NOMO-1 (cell line): ENCODE measurements around the gene SLC9B1.
"Not testable (repeated sequence)": the region's sequence is repeated elsewhere in the genome, so short reads cannot be mapped to it uniquely, and the experiment has no call there.

Source experiments
- DNase-seq, 2 experiments: peaks; one replicate each; lab custom pipeline; 2025; ENCODE audit not compliant: unreplicated experiment in 2 of 2; lab: John Stamatoyannopoulos, UW

The SLC9B1 gene

DNA sequence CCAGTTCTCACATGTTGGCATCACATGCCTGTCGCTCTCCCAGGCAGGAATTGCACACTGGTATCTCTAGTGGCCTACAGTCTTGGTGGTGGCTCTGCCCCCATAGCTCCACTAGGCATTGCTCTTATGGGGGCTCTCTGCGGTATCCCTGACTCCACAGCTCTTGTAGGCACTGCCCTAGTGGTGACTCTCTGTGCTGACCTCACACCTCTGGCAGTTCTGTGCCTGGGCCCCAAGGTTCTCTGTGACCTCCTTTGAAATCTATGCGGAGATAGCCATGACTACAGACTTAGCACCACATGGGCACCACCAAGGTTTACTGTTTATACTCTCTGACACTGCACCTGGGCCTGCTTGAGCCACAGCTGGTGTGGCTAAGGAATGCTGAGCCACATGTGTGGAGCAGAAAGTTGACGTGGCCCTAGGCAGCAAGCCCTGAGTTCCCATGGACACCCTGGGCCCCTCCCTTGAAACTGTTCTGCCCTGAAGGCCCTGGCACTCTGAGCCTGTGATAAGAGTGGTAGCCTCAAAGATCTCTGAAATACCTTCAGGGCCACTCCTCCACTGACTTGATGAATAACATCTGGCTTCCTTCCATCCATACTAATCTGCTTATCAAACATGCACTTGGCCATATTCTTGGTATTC, 8.0 kb downstream of the SLC9B1 start:
- no peak for DNase-seq

DNA sequence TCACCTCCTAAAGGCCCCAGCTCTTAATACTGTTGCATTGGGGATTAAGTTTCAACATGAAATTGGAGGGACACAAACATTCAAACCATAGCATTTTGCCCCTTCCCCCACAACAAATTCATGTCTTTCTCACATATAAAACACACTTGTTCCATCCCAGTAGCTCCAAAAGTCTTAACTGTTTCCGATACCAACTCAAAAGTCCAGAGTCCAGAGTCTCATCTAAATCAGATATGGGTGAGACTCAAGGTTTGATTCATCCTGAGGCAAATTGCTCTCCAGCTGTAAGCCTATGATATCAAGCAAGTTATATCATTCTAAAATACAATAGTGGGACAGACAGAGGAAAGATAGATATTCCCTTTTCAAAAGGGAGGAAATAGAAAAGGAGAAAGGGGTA, 8.7 kb downstream of the SLC9B1 start:
- DNase-seq: no peak

DNA sequence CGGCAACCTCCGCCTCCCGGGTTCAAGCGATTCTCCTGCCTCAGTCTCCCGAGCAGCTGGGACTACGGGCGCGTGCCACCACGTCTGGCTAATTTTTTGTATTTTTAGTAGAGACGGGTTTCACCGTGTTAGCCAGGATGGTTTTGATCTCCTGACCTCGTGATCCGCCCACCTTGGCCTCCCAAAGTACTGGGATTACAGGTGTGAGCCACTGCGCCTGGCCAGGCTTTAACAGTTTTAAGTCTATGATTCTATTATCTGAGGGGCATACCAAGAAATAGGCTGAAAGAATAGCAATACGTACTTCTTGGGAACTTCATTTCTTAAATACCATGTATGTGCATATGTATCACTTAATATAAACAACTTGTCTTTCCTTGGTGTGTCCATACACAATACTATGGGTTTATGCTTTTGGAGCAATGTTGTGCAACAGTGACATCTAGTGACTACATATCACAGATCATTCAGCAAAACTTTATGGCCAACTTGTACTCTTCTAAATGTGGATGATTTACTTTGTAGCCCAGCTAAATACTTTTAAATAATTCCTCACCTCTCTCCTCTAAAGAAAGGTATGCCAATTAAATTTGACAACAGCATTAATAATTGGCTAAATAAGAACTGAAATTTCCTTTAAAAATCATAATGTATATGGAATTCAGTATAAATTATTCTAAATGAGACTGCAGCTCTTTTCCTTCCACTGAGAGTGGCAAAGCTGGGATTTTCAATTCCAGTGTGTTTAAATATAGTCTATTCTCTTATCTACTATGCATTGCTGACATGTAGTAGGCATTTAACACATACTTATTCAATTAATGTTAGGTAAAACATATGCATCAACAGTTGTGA, 10.4 kb downstream of the SLC9B1 start:
- peak; percentile 23 to 52 for DNase-seq

DNA sequence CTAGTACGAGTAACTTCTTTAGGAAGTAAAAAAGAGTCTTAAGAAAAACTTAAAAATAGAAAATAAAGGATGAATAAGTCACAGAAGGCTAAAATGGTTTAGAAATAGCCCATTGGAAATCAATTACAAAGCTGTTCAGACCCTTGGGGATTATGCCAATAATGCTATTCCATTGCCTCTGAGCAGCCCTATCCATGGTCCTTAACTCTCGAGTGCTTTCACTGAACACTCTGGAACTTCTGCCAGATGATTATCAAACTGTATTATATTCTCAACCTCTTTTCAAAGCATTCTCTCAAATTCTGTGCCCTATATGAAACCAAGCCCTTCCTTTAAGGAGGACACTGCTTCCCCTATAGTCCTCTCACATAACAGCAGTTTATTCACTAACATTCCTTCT, 17.0 kb downstream of the SLC9B1 start:
- no peak for DNase-seq

DNA sequence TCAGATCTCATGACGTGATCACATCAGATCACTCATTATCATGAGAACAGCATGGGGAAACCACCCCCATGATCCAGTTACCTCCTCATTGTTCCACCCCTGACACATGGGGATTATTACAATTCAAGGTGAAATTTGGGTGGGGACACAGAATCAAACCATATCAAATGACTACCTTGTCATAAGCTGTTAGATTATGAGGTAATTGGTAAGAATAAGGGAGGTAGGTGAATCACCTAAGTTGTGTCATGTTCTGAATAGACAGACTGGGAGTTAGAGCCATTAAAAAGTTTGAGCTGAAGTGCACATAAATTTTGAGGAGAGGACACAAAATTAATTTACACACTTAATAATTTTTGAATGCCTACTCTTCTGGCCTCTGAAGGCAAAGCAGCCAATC, 24.7 kb downstream of the SLC9B1 start:
- DNase-seq: no peak

DNA sequence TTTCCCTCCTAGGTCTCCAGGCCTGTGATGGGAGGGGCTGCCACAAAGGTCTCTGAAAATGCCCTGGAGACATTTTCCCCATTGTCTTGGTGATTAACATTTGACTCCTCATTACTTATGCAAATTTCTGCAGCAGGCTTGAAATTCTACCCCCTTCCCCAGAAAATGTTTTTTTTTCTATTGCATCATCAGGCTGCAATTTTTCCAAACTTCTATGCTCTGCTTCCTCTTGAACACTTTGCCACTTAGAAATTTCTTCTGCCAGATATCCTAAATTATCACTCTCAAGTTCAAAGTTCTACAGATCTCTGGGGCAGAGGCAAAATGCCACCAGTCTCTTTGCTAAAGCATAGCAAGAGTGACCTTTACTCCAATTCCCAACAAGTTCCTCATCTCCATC, 25.5 kb downstream of the SLC9B1 start:
- DNase-seq: not testable (repeated sequence)

DNA sequence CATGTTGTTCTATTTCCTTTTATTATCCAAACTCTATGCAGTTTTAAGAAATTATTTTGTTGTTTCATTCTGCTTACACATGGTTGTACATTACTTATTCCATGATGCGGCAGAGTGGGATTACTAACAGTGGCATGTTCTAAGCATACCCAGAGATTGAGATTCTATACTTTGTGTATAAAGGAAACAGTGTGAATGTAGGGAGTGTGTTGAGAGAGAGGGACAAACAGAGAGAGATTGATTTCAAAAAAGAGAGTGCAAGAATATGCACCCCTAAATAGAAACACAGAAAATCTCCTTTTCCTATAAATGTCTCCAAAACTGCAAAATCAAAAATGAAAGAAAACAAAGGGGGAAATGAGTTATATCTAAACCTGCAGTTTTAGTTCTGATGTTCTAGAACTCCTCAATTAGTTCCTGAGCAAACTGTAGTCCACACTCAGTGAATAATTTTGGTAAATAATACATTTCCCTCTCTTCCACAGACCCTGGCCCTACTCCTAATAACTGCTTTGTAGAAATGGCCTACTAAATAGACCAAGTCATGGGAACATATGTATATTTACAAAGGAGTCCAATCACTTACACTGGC, 31.0 kb downstream of the SLC9B1 start:
- DNase-seq: no peak

DNA sequence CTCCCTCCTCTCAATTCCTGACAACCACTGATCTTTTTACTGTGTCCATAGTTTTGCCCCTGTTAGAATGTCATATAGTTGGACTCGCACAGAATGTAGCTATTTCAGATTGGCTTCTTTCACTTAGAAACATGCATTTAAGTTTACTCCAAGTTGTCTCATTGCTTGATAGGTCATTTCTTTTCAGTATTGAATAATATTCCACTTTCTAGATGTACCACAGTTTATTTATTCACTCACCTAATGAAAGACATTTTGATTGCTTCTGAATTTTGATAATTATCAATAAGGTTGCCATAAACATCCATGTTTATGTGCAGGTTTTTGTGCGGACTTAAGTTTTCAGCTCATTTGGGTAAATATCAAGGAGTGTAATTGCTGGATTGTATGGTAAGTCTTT, 38.5 kb downstream of the SLC9B1 start:
- no peak for DNase-seq

DNA sequence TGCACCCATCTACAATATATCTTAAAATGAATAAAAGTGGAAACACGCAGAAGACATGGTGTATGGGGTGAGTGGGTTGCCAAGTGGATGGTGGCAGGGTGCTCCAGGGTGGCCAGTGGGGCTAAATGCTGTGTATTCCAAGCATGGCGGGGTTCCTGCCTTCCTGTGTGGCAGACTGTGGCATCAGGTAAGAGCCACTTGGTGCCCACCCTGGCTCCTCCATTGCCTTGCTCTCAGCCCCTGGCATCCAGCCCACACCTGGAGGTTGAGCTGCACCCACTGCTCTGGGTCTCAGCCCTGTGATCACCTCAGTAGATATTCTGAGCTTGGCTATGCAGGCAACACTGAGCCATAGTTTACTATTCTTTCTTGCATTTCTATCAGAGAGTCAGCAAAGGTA, 57.7 kb downstream of the SLC9B1 start:
- not testable (repeated sequence) for DNase-seq

DNA sequence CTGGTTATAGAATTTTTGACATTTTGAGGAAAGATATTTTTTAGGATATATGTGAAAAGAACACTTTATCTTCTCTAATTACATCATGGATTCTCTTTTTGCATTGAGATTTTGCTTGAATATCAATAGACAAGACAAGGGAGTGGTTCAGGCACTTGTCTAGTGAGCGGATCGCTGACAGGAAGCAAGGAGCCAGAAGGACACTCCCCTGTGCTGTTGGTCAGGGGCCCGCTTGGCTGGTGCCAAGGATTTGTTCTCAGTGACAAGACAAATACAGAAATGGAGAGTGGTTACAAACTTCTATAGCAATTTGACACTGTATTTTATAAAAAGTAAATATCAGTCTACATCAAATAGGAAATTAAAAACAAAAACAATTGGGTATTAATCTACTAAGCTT, 60.0 kb downstream of the SLC9B1 start:
- DNase-seq: no peak

DNA sequence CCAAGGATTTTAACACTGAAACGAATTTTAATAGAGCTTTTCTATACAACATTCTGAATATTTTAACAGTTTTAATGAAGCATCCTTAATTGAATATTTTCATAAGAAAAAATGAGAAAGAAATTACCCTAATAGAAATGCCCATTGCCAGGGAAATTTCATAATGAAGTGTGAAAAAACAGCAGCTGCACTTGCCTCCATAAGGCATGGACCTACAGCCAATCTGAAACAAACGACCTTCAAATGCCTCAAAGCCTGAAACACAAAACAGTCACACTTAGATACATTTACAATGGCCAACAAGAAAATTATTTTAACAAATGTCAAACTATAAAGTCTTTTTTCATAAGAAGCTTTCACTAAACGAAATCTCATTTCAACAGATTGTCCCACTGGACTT, 74.4 kb downstream of the SLC9B1 start:
- DNase-seq: no peak

DNA sequence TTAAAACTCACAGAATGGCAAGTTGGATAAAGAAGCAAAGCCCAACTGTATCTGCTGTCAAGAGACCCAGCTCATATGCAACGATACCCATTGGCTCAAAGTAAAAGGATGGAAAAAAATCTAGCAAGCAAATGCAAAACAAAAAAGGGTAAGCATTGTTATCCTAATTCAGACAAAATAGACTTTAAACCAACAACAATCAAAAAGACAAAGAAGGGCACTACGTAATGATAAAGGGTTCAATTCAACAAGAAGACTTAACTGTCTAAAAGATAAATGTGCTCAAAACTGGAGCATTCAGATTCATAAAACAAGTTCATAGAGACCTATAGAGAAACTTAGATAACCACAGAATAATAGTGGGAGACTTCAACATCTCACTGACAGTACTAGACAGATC, 81.4 kb downstream of the SLC9B1 start:
- DNase-seq: not testable (repeated sequence)

DNA sequence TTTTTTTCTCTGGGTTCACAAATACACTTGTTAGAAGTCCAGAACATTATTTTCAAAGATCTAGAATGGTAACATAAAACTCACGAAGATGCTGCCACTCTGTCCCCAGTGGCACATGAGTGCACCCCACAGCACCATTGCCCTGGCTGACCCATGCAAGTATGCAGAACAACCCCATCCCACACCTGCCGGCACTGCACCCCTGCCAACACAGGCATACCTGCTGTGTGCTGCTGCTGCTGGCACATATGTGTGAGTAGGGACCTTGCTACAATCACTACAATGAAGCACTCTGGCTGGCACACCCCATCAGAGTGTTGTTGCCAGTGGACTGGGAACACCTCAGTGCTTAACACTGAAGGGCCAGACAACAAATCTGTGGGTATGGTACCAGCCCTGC, 83.8 kb downstream of the SLC9B1 start:
- DNase-seq: no peak

DNA sequence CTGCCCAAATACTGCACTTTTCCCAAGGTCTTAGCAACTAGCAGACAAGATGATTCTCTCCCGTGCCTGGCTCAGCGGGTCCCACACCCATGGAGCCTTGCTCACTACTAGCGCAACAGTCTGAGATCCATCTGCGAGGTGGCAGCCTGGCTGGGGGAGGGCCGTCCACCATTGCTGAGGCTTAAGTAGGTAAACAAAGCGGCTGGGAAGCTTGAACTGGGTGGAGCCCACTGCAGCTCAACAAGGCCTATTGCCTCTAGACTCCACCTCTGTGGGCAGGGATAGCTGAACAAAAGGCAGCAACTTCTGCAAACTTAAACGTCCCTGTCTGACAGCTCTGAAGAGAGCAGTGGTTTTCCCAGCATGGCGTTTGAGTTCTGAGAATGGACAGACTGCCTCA, 99.8 kb downstream of the SLC9B1 start:
- not testable (repeated sequence) for DNase-seq

DNA sequence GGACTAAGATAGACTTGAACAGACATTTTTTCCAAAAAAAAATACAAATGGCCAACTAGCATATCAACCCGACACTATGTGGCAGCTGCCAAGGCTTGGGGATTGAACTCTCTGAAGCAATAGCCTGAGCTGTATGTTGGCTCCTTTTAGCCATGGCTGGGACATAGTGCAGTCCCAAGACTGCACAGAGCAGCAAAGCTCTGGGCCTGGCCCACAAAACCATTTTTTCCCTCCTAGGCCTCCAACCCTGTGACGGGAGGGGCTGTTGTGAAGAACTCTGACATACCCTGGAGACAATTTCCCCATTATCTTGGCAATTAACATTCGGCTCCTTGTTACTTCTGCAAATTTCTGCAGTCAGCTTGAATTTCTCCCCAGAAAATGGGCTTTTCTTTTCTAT, 100.6 kb downstream of the SLC9B1 start:
- DNase-seq: no peak

DNA sequence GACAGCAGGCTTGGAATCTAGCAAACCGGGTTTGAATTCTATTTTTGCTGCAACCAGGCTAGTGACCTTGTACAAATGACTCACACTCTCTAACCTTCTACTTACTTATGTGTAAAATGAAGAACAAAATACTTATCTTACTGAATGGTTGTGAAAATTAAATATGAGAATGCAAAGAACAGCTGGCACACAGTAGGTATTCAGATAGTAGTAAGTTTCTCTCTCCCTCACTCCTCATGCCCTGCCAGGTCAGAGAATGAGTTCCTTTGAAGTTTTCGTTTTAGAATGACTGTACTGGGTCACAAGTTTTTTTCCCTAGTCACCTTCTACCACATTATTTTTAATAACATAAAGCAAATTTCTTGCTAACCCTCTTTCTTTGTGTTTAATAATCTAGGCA, 117.7 kb downstream of the SLC9B1 start:
- DNase-seq: no peak

DNA sequence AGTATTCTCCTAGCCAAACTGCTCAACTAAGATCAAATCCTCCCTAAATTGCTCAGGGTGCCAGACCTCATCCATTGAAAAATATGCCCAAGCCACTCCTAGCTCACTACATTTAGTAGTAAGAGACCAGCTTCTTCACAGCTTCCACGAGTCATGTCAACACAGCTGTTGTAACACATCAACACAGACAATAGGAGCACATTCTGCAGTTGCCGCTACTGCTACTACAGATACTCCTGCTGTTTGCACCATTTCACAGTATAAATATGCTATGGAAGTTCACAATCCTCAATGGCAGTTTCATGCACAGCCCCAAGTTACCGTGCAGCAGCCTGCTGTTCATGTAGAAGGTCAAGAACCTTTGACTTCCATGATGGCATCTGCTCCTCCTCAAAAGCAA, 121.9 kb downstream of the SLC9B1 start:
- not testable (repeated sequence) for DNase-seq

DNA sequence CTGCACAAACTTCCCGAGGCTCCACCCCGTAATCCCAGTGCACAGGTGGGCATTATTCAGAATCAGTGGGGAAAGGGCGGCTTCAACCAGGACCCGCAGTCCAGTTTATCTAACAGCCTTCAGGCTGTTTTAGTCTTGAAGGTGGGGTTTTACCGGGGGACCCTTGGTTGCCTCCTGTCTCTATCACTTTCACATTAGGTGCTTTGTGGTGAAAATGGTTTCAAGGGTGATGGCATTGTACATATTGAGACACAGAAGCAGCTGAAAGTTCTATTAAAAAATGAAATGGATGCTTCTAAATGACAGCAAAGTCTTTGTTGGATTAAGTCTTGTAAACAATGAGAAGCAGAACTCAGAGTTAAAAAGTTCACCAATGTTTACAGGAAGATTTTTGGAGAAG, 123.0 kb downstream of the SLC9B1 start:
- DNase-seq: not testable (repeated sequence)

DNA sequence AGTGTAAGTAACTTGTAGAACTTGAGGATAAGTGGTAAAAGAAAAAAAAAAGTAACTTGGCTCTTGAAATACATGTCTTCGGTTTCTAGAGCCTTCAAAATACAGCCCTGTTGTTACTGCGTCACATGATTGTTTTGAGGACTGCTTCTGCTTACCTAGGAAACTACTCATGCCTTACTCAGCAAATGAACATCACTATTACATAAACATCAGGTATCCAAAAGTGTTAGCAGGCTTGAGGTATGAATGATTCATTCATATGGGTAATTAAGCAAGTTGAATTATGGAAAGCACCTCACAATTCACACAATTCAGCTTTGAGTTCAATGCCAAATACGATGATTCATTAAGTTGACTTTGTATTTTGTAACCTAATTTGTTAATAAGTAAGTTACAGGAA, 129.6 kb downstream of the SLC9B1 start:
- DNase-seq: not testable (repeated sequence)

DNA sequence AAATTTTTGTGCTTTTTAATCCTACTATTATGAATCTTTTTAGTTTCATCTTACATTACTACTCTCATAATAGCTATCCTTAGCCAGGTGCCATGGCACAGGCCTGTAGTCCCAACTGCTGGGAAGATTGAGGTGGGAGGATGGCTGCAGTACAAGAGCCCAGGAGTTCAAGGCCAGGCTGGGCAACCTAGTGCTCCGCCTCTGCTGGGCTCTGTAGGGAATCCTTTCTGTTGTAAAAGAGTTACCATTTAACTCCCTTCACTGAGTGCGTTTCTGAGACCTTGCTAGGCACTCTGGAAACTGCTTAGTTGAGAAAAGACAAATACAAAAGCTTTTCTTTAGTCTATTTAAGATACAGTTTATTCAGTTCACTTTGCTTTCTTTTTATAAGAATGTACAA, 130.9 kb downstream of the SLC9B1 start:
- not testable (repeated sequence) for DNase-seq

DNA sequence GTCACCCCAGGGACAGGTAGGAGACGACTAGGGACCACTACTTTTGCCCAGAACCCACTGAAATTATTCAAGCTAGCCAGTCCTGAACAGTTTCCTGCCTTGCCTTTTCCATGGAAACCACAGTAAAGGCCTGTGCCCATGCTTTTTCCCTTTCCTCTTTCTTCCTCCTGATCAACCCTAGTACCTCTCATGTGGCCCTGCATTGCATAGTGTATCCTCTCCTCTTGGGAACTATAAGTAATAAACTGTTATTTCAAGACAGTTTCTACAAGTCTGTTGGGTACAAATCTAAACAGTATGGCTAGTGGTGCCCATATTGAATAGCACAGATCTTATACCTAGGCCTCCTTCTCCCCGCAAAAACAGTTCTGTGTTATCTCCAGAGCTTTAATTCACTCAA, 136.2 kb downstream of the SLC9B1 start:
- DNase-seq: no peak

DNA sequence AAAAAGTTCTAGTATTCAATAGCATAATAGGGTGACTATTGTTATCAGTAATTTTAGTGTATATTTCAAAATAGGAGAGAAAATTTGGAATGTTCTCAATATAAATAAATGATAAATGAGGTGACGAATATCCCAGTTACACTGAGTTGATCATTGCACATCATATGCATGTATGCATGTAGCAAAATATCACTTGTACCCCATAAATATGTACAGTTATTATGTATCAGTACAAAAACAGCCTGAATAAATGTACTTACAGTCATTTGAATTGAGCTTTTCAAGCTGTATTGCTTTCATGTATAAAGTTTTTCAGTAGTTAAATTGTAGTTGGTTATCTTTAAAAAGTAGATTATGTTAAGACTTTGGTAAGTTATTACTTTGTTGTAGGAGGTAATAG, 138.2 kb downstream of the SLC9B1 start:
- no peak for DNase-seq
